Sigmoid colon (tissue), 7 donors: ENCODE data around the gene RDH11. TPM values are rescaled to one million over a fixed set of nuclear protein-coding genes. Genes with fewer than 3 reads are reported as not detected.
A peak's percentile ranks its signal among the peaks of the same experiment; 100 is the strongest.

Experiments
- DNase-seq: peaks from one replicate; pipeline ENCODE4 v3.0.0-alpha.2; 2019
- H3K27ac ChIP-seq, 4 donors: fragments of 200-600 bp; sonication (generic); one replicate each; pipeline ENCODE4 v1.5.1; 2016 to 2019; ENCODE audit warnings: mild to moderate bottlenecking in 1 of 4
- H3K27me3 ChIP-seq, 3 donors: fragments of 200-600 bp; sonication (generic); one replicate each; pipeline ENCODE4 v1.5.1; 2019; ENCODE audit warnings: mild to moderate bottlenecking in 1 of 3
- H3K36me3 ChIP-seq, 4 donors: fragments of 200-600 bp; sonication (generic); one replicate each; pipeline ENCODE4 v1.5.1; 2016 to 2019
- H3K4me1 ChIP-seq, 4 donors: fragments of 200-600 bp; sonication (generic); one replicate each; pipeline ENCODE4 v1.5.1; 2017 to 2019
- H3K4me3 ChIP-seq, 4 donors: fragments of 200-600 bp; sonication (generic); one replicate each; pipeline ENCODE4 v1.5.1; 2017 to 2019; ENCODE audit warnings: mild to moderate bottlenecking in 2 of 4, moderate library complexity in 1 of 4
- H3K9me3 ChIP-seq, 4 donors: fragments of 200-600 bp in 3 of 4; sonication (generic) in 3 of 4; one replicate each; pipeline versions ENCODE4 v1.5.1 to v1.6.1; 2013 to 2019
- EP300 ChIP-seq, 4 donors: sonication (generic); formaldehyde crosslinking; IDR thresholded peaks; one replicate each; pipeline ENCODE4 v1.6.1; 2017; ENCODE audit warnings: antibody characterized with exemption in 4 of 4
- POLR2A ChIP-seq, 2 donors: fragments of 450-650 bp; IDR thresholded peaks; one replicate each; pipeline ENCODE4 v1.6.1; 2016; ENCODE audit warnings: antibody characterized with exemption in 2 of 2, mild to moderate bottlenecking in 2 of 2, moderate library complexity in 2 of 2
- POLR2AphosphoS5 ChIP-seq, 4 donors: sonication (generic); formaldehyde crosslinking; IDR thresholded peaks; one replicate each; pipeline ENCODE4 v1.6.1; 2017; ENCODE audit warnings: antibody characterized with exemption in 4 of 4
- WGBS, 2 donors: extraction: QIAGEN DNeasy Blood & Tissue Kit; methylation state at CpG; one replicate each; pipeline ENCODE4 v1.1.7; 2013; 5-methylcytosine and 5-hydroxymethylcytosine counted together
- intact Hi-C: fragments of 100-400 bp; cut with DNase I; formaldehyde crosslinking; loops from one replicate; pipeline ENCODE4 v1.15.1; 2023
- polyA plus RNA-seq, 3 donors: library from polyadenylated mRNA; stranded (reverse); fragments of 200-250 nt; gene quantifications; one replicate each; pipeline ENCODE4 v1.2.3, GENCODE V29; 2013
- total RNA-seq, 4 donors: library from RNA; depleted of rRNA; stranded (reverse); fragments of >200 nt; gene quantifications; one replicate each; pipeline ENCODE4 v1.1.0, GENCODE V29; 2016
- TF ChIP-seq, protein P1 (sequence below), 4 experiments: fragments of 450-650 bp in 3 of 4; fragments of 200-600 bp in 1 of 4; IDR thresholded peaks; one replicate each; pipeline ENCODE4 v1.5.1; 2016 to 2019; ENCODE audit warnings: antibody characterized with exemption in 4 of 4, mild to moderate bottlenecking in 3 of 4, moderate library complexity in 2 of 4
- donor health status: healthy with polysubstance abuse.
- donor health status: Bipolar disorder and iron deficiency.
- donor health status: healthy.

RDH11 gene
- total and polyA plus RNA-seq, 7 donors: 4.2 to 58.5 (median 34.9) TPM

DNA sequence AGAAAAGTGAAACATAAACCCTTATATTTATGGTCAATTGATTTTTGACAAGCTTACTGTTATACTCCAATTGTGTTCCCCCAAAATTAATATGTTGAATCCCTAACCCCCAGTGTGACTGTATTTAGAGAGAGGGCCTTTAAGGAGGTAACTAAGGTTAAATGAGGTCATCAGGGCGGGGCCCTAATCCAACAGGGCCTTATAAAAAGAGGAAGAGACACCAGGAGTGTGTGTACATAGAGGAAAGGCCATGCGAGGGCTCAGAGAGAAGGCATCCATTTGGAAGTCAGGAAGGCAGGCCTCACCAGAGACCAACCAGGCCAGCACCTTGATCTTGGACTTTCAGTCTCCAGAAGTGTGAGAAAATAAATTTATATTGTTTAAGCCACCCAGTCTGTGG is 14.6 kb downstream of the RDH11 start:
- TF ChIP-seq POLR2A (IDR thresholded peaks at IDR 0.05): no peak
- TF ChIP-seq, protein P1, sequence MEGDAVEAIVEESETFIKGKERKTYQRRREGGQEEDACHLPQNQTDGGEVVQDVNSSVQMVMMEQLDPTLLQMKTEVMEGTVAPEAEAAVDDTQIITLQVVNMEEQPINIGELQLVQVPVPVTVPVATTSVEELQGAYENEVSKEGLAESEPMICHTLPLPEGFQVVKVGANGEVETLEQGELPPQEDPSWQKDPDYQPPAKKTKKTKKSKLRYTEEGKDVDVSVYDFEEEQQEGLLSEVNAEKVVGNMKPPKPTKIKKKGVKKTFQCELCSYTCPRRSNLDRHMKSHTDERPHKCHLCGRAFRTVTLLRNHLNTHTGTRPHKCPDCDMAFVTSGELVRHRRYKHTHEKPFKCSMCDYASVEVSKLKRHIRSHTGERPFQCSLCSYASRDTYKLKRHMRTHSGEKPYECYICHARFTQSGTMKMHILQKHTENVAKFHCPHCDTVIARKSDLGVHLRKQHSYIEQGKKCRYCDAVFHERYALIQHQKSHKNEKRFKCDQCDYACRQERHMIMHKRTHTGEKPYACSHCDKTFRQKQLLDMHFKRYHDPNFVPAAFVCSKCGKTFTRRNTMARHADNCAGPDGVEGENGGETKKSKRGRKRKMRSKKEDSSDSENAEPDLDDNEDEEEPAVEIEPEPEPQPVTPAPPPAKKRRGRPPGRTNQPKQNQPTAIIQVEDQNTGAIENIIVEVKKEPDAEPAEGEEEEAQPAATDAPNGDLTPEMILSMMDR (IDR thresholded peaks at IDR 0.05): no peak
- no peak for TF ChIP-seq EP300 (IDR thresholded peaks at IDR 0.05)
- TF ChIP-seq POLR2AphosphoS5 (IDR thresholded peaks at IDR 0.05): no peak
- Histone ChIP-seq H3K4me3 (no peak overlapping the region), H3K36me3 (peaks cover 0 to 54% (median 9%) of the 10 kb centered on the region in 4 donors), H3K27me3 (no peaks in the 10 kb centered on the region), H3K9me3 (no peaks in the 10 kb centered on the region), H3K27ac (no peak overlapping the region), H3K4me1 (no peaks in the 10 kb centered on the region)
- intact Hi-C loops: no loop called here
- 53 to 67% methylated on average over 2 of the region's 2 CpGs for WGBS, 2 donors
- no peak for DNase-seq

DNA sequence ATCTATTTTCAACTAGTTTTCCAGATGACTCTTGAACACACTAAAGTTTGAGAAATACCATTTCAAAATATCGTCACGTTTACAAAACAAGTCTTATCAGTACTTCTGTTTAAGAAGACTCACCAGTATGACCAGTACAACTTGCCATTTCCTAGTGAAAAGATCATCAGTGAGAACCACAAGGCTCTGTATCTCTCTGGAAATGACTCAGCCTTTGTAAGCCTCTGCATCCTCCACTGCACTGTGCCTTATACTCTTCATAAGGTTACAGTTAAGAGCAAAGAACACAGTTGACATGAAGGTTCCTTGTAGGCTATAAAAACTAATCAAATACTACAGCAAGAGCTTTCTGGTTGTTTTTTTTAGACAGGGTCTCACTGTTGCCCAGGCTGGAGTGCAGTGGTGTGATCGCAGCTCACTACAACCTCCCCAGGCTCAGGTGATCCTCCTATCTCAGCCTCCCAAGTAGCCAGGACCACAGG is 15.4 kb downstream of the RDH11 start:
- no peak overlapping the region for H3K27ac ChIP-seq
- no peak for TF ChIP-seq EP300 (IDR thresholded peaks at IDR 0.05)
- no peak for TF ChIP-seq POLR2AphosphoS5 (IDR thresholded peaks at IDR 0.05)
- no peak for TF ChIP-seq POLR2A (IDR thresholded peaks at IDR 0.05)
- TF ChIP-seq, protein P1 (IDR thresholded peaks at IDR 0.05): no peak
- intact Hi-C loops: no loop called here
- no peak for DNase-seq
- no peak overlapping the region for H3K4me3 ChIP-seq
- no peaks in the 10 kb centered on the region for H3K27me3 ChIP-seq
- WGBS, 2 donors: 83 to 90% methylated on average over 3 of the region's 3 CpGs
- H3K4me1 ChIP-seq: peaks cover 0 to 6% (median 4%) of the 10 kb centered on the region in 4 donors
- H3K9me3 ChIP-seq: no peaks in the 10 kb centered on the region
- H3K36me3 ChIP-seq: peaks cover 0 to 46% (median 7%) of the 10 kb centered on the region in 4 donors

- Histone ChIP-seq H3K36me3 (peaks cover 0 to 35% (median 7%) of the 10 kb centered on the region in 4 donors), H3K27ac (no peak overlapping the region), H3K9me3 (no peaks in the 10 kb centered on the region), H3K27me3 (no peaks in the 10 kb centered on the region), H3K4me3 (no peak overlapping the region), H3K4me1 (peaks cover 0 to 6% (median 5%) of the 10 kb centered on the region in 4 donors)
- WGBS, 2 donors: 87 to 93% methylated on average over 2 of the region's 2 CpGs
- no peak for DNase-seq
- intact Hi-C loops: no loop called here
- TF ChIP-seq POLR2AphosphoS5 (IDR thresholded peaks at IDR 0.05): no peak
- TF ChIP-seq, protein P1 (IDR thresholded peaks at IDR 0.05): no peak
- TF ChIP-seq EP300 (IDR thresholded peaks at IDR 0.05): no peak
- TF ChIP-seq POLR2A (IDR thresholded peaks at IDR 0.05): no peak
These were observed 16.6 kb downstream of the RDH11 start for GRCh38 chr14:67679006-67679405.

GRCh38 chr14:67675219-67675582 is 20.4 kb downstream of the RDH11 start:
- DNase-seq: no peak
- WGBS, 2 donors: 33 to 37% methylated on average over 16 of the region's 16 CpGs
- Histone ChIP-seq H3K27me3 (no peaks in the 10 kb centered on the region), H3K4me3 (peak overlapping the region; percentile 90 to 99 (median 96)), H3K36me3 (peaks cover 0 to 19% (median 7%) of the 10 kb centered on the region in 4 donors), H3K4me1 (peaks cover 0 to 42% (median 31%) of the 10 kb centered on the region in 4 donors), H3K9me3 (no peaks in the 10 kb centered on the region), H3K27ac (peak overlapping the region; percentile 94 to 99 (median 96))
- intact Hi-C loops: loop anchor here (1.0 to 2.0 kb wide), 2 partner anchors 20 to 56 kb away; partner anchors contain the start of genes ARG2 and RDH11
- no peak for TF ChIP-seq EP300 (IDR thresholded peaks at IDR 0.05)
- no peak for TF ChIP-seq POLR2AphosphoS5 (IDR thresholded peaks at IDR 0.05)

GRCh38 chr14:67674480-67675218 is 20.9 kb downstream of the RDH11 start, which contains the start of gene VTI1B:
TSS of gene VTI1B (minus strand) at chr14:67674632. CDS start at chr14:67674489, 143 bp downstream.
- 0% methylated on average over 87 of the region's 87 CpGs for WGBS, 2 donors
- H3K27ac ChIP-seq: peak within 1 kb of the TSS; percentile 94 to 99 (median 96)
- H3K36me3 ChIP-seq: peaks cover 0 to 15% (median 7%) of the 10 kb centered on the region in 4 donors
- no peaks in the 10 kb centered on the region for H3K27me3 ChIP-seq
- intact Hi-C loops: loop anchor here (1.0 to 5.0 kb wide), 3 partner anchors 21 to 72 kb away; partner anchors contain the start of genes ARG2, PIGH and RDH11
- peak; percentile 80 for DNase-seq
- H3K4me1 ChIP-seq: peaks cover 0 to 42% (median 31%) of the 10 kb centered on the region in 4 donors
- no peaks in the 10 kb centered on the region for H3K9me3 ChIP-seq
- H3K4me3 ChIP-seq: peak within 1 kb of the TSS; percentile 90 to 99 (median 96)
- peak; percentile 36 to 49 for TF ChIP-seq POLR2A (IDR thresholded peaks at IDR 0.05)
- TF ChIP-seq POLR2AphosphoS5 (IDR thresholded peaks at IDR 0.05): peak; percentile 43 to 89 (median 70)
- TF ChIP-seq EP300 (IDR thresholded peaks at IDR 0.05): no peak
- TF ChIP-seq, protein P1 (IDR thresholded peaks at IDR 0.05): peak in 1 of 4 experiments; percentile 7
